ENCODE results near the gene MAD2L1.

MAD2L1 gene

DNA sequence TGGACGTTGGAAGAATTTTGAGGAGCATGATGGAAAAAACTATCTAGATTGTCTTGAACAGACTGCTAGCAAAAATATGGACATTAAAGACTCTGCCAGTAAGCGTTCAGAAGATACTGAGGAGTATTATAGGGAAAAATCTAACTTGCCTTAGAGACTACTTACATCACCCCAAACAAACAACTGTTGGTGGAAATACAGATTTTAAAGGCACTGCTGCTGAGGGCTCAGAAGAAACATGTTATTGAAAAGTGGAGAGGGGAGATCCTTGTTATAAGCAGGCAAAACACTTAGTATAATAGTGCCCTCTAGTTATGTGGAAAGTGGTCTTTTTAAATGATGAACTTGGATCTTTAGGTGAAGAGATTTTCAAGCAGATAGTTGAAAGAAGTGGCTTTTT, 29.2 kb downstream of the MAD2L1 start:
- H3K9me3 Mint-ChIP-seq = no peaks in the 10 kb centered on the region
- H3K4me1 Mint-ChIP-seq = no peaks in the 10 kb centered on the region
- no peak overlapping the region for H3K27ac Mint-ChIP-seq
- peaks cover 17% of the 10 kb centered on the region for H3K27me3 Mint-ChIP-seq
- H3K36me3 Mint-ChIP-seq = no peaks in the 10 kb centered on the region
- H3K4me3 Mint-ChIP-seq = no peak overlapping the region

DNA sequence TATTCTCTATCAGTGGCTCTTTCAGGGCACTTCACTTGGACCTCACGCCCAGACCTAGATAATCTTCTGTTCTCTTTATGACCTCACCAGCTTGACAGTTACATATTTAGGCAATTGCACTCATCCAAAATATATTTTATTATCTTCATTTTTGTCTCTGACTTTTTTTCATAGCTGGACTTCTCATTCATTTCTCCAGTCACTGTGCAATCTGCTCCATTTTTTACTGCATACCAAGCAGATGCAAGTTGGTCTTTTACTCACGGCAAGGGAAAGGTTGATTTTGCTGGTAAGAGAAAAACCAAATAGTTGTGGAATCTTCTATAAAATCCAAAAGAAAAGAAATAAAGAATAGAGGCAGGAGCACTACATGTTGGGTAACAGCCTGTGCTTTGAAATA, 31.7 kb downstream of the MAD2L1 start:
- H3K36me3 Mint-ChIP-seq = no peaks in the 10 kb centered on the region
- no peak overlapping the region for H3K27ac Mint-ChIP-seq
- peaks cover 21% of the 10 kb centered on the region for H3K27me3 Mint-ChIP-seq
- H3K4me1 Mint-ChIP-seq = no peaks in the 10 kb centered on the region
- no peak overlapping the region for H3K4me3 Mint-ChIP-seq
- H3K9me3 Mint-ChIP-seq = no peaks in the 10 kb centered on the region

DNA sequence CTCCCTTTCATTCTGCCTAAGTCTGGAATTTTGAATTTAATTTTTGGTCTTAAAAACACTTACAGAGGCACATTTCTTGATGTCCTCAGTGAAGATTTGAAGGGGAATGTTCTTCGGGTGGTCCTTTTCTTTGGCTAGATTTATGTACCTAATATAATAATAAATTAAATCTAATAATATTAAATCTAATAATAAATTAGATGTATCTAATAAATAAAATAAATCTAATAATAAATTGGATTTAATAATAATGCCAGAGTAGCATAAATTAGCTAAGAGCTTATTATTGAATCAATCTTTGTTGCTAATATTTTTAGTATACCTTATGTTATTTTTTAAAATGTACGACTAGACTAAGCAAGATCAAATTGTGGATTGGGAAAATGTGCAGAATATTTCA, 39.8 kb downstream of the MAD2L1 start:
- Mint-ChIP-seq H3K4me1 (no peaks in the 10 kb centered on the region), H3K4me3 (no peak overlapping the region), H3K27ac (no peak overlapping the region), H3K27me3 (peaks cover 8% of the 10 kb centered on the region), H3K9me3 (no peaks in the 10 kb centered on the region), H3K36me3 (no peaks in the 10 kb centered on the region)

DNA sequence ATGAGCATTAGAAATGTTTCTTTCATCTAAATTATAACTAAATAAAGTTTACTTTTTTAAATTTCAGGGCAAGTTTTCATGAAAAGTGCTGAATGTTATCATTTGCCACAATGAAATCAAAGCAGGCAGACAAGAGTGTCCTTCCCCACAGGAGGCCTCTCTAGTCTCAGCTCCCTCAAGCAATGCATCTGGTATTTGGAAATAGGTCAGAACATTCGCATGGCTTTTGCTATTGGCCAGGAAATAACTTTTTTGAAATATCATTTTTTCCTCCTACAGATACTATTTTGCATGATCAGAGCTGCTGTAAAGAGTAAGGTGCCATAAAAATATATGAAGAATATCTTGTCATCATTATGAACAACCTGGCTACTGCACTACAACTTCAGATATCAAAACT, 41.1 kb downstream of the MAD2L1 start:
- H3K27ac Mint-ChIP-seq = no peak overlapping the region
- H3K27me3 Mint-ChIP-seq = peaks cover 9% of the 10 kb centered on the region
- H3K36me3 Mint-ChIP-seq = no peaks in the 10 kb centered on the region
- no peaks in the 10 kb centered on the region for H3K9me3 Mint-ChIP-seq
- H3K4me3 Mint-ChIP-seq = no peak overlapping the region
- no peaks in the 10 kb centered on the region for H3K4me1 Mint-ChIP-seq

DNA sequence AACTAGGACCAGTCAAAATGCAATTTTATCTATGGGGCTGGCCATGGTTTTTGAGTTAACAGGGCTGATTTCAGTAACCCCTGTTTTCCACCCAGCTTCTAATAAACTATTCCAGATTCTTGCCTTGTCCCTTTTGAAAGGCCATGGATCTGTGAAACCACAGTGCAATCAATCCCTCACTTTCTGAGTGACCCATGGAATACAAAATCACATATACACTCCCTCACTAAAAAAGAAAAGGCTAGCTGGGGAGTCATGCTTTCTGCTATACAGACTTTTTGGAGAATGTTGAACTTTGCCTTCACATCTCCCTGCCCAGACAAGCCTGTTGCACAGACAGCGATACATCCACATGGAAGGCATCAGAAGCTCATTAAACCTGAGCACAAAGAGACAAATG, 47.9 kb downstream of the MAD2L1 start:
- H3K27me3 Mint-ChIP-seq = peaks cover 13% of the 10 kb centered on the region
- H3K4me3 Mint-ChIP-seq = no peak overlapping the region
- no peaks in the 10 kb centered on the region for H3K9me3 Mint-ChIP-seq
- no peaks in the 10 kb centered on the region for H3K36me3 Mint-ChIP-seq
- no peaks in the 10 kb centered on the region for H3K4me1 Mint-ChIP-seq
- H3K27ac Mint-ChIP-seq = no peak overlapping the region

DNA sequence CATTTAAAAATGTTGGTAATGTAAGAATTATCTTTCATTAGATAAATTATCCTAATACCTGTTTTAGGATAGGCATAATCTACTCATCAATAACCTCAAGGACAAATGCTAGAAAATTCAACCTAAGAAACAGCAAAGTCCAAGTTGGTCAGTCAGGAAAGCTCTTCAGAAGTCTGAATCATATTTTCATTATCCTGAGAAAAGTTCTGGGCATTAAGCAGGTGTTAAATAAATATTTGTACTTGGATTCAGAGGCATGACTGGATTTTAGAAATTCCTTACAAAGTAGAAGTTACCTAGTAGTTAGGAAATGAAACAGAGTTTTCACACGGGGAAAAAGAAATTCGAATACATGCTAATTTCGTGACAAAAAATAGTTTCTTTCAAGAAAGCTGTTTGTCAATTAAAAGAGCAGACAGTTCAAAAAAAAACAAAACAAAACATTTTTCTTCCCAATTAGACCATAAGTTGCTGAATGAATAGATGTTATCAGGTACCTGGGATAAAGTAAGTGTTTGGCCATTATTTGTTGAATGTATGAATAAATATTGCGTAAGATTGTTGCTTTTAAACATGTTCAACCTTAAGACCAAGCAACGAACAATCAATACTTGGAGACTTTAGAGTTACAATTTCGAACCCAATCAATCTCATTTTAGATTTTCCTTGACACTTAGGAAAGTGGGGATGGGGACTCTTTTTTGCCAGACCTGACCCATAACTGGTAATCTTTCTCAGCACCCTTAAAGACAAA, 48.5 kb downstream of the MAD2L1 start:
- Mint-ChIP-seq H3K36me3 (no peaks in the 10 kb centered on the region), H3K9me3 (no peaks in the 10 kb centered on the region), H3K27ac (no peak overlapping the region), H3K4me1 (no peaks in the 10 kb centered on the region), H3K27me3 (peaks cover 16% of the 10 kb centered on the region), H3K4me3 (no peak overlapping the region)

DNA sequence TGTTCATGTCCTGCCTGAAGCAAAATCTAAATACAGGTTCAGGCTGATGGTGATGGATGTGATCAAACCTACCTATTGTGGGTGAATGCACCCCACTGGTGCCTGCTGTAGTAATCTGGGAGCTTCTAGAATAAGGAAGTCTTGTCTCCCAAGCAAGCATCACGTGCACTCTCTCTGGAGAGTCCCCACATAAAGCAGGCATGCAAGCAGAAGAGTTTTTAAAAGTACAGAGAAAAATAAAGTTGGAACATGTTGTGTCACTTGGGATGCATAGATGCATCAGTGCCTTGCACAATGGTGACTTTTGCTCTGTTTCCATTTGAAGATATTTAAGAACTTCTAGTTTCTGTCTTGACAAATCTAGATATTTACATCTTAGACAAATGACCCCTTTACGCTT, 54.9 kb downstream of the MAD2L1 start:
- H3K27me3 Mint-ChIP-seq = peaks cover 10% of the 10 kb centered on the region
- no peaks in the 10 kb centered on the region for H3K36me3 Mint-ChIP-seq
- no peaks in the 10 kb centered on the region for H3K4me1 Mint-ChIP-seq
- no peak overlapping the region for H3K4me3 Mint-ChIP-seq
- H3K27ac Mint-ChIP-seq = no peak overlapping the region
- H3K9me3 Mint-ChIP-seq = no peaks in the 10 kb centered on the region

DNA sequence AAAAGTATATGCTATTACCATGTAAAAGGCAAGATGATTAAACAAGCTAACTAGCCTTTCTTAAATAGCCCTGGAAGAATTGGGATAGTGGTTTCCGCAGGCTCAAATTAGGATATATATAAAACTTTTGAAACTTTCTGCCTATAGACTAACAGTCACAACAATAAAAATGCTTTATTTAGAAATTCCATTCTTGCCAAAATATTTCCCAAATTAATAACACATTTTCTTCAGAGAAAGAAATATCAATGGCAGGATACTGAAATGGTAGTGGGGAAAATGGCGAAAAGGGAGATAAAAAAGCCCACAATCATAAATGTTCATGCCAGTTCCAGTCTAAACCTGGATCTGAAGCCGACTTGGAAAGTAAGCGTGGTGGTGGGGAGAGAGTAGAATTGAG, 56.0 kb downstream of the MAD2L1 start:
- Mint-ChIP-seq H3K4me1 (no peaks in the 10 kb centered on the region), H3K27ac (no peak overlapping the region), H3K4me3 (no peak overlapping the region), H3K27me3 (peaks cover 6% of the 10 kb centered on the region), H3K9me3 (no peaks in the 10 kb centered on the region), H3K36me3 (no peaks in the 10 kb centered on the region)

DNA sequence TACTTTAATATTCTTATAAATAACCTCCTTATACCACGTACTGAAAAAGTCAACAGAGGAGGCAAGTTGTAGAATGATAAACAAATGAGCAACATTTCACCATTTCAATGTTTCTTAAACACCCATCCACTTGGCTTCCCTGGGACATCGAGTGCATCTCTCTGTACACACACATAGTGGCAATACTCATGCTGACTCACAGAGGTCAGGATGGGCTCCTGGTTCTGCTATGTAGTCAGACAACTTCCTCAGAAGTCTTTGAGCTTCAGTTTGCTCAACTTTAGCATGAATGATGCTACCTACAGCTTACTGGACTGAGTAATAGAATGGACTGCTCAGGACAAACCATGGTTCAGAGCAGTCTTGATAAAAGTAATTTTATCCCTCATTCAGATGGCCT, 56.9 kb downstream of the MAD2L1 start:
- H3K27me3 Mint-ChIP-seq = peaks cover 6% of the 10 kb centered on the region
- no peak overlapping the region for H3K27ac Mint-ChIP-seq
- H3K9me3 Mint-ChIP-seq = no peaks in the 10 kb centered on the region
- no peak overlapping the region for H3K4me3 Mint-ChIP-seq
- no peaks in the 10 kb centered on the region for H3K36me3 Mint-ChIP-seq
- H3K4me1 Mint-ChIP-seq = no peaks in the 10 kb centered on the region

DNA sequence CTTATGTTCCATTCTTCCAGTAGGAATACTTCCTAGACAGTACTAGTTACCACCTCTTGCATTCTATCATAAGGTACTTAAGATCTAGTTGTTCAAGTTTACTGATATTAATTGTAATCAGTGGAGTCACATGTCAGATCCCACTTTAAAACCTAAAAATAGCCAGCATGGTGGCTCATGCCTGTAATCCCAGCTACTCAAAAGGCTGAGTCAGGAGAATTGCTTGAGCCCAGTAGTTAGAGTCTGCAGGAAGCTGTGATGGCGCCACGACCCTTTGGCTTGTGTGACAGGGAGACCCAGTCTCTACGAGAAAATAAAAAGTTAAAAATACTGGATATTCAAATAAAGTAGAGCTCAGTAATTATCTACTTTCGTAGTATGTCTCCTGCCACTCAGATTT, 57.7 kb downstream of the MAD2L1 start:
- Mint-ChIP-seq H3K4me3 (no peak overlapping the region), H3K27ac (no peak overlapping the region), H3K27me3 (peaks cover 6% of the 10 kb centered on the region), H3K36me3 (no peaks in the 10 kb centered on the region), H3K4me1 (no peaks in the 10 kb centered on the region), H3K9me3 (no peaks in the 10 kb centered on the region)

DNA sequence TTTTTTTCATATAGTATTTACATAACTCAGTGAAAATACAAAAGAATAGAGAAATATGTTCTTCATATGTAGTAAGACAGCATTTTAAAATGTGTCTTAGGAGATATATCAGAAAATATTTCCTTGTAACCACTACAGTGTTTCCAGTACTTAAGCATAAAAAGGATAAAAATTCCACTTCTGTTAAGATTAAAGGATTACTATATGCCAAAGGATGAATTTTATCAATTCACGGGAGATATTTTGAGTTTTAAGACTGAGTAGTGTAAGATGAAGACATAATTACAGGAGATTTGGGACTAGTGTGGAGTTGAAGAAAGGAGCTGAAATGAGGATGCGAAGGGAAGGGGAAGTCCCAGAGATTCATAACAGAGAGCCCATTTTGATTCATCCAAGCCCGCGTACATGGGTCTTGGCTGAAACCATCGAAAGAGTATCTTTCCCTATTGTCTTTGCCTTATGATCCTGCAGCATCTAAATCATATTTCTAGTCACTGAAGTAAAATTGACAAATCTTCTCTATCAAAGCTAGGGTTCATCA, 58.7 kb downstream of the MAD2L1 start:
- peaks cover 3% of the 10 kb centered on the region for H3K27me3 Mint-ChIP-seq
- no peak overlapping the region for H3K4me3 Mint-ChIP-seq
- H3K4me1 Mint-ChIP-seq = no peaks in the 10 kb centered on the region
- no peak overlapping the region for H3K27ac Mint-ChIP-seq
- H3K36me3 Mint-ChIP-seq = no peaks in the 10 kb centered on the region
- H3K9me3 Mint-ChIP-seq = no peaks in the 10 kb centered on the region

DNA sequence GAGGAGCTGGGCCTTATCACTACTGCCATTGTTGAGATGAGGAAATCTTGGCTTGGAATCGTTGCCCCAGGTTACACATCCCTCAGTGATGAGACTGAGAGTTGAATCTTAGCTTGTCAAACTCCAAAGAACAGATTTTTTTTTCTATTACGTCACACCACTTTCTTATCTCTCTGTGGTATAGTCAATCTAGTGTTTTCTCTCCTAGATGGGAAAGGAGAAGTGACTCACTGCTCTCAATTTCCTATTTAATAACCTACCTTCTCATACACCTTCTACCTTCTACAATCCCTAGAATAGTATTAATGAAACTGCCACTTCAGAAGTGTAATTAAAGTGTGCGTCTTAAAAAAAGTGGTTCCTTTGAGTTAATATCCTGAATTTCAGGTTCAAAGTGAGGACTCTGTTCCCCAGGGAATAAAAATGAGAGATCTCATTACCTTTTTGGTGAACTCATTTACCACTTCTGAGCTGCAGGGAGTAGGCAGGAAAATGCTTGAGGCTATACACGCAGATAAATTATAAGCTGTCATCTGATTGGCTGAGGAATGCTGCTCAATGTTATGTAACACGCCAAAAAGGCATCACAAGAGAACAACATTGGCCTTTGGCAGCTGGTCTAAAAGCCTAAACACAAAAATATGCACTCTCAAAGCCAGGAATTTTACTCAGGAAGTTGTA, 59.3 kb downstream of the MAD2L1 start:
- H3K4me3 Mint-ChIP-seq = no peak overlapping the region
- no peak overlapping the region for H3K27ac Mint-ChIP-seq
- H3K4me1 Mint-ChIP-seq = no peaks in the 10 kb centered on the region
- H3K36me3 Mint-ChIP-seq = no peaks in the 10 kb centered on the region
- H3K9me3 Mint-ChIP-seq = no peaks in the 10 kb centered on the region
- peaks cover 3% of the 10 kb centered on the region for H3K27me3 Mint-ChIP-seq

Data from activated naive CD4-positive, alpha-beta T cell treated with anti-CD3 and anti-CD28 coated beads, Interleukin-2, amount 50 U/mL, for 24 hours (primary cell).